OCI-LY7 (cell line): ENCODE measurements around the gene RUFY3.

Source experiments
- CTCF ChIP-seq: fragments of 200-600 bp; sonication (generic); conservative IDR thresholded peaks from 2 replicates; pipeline ENCODE4 v1.5.1; 2014; ENCODE audit warnings: mild to moderate bottlenecking, antibody characterized with exemption, low read length, moderate library complexity, mixed read lengths
- EZH2phosphoT487 ChIP-seq: fragments of 200-600 bp; sonication (generic); IDR thresholded peaks from 2 replicates; pipeline ENCODE4 v1.6.1; 2018; ENCODE audit warnings: low read depth, borderline replicate concordance, mild to moderate bottlenecking, mixed run types, antibody characterized with exemption, low read length, moderate library complexity, mixed read lengths

DNA sequence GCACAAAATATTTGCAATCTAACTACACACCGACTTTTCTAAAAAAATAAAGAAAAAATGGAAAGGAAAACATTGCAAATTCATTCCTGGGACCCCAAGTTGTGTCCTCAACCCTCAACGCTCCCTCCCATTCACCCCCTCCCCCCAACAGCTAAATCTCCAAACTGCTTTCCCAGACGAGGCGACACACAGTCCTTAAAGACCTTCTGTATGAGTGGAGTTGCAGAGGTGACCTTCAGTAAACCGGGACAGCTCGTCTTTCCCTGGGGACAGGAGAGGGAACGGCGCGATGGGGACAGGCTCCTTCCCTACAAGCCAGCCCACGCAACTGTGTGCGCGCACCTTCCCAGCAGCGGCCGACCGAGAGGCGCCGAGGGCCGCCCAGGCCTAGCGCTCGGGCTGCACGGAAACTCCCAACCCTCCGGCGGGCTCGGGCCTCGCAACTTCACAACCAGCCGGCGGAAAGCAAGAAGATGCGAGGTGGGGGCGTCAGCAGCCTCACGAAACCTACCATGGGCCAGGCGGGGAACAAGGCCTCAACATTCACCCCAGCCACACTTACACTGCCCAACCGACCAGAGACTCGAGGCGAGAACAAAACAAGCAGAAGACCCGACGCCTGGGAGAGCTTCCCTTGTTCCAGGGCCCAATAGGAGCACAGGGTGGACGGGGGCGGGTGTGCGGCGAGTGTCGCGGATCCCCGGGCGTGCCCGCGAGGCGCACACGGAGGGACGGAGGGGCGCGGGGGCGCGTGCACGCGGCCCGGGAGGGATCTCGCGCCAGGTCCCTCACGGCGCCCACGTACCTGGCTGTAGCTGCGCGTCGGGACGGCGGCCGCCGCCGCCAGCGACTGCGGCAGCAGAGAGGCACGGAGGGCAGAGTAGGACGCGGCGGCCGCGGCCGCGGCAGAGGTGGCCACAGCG is 117.2 kb downstream of the RUFY3 start:
- TF ChIP-seq CTCF (no peak), EZH2phosphoT487 (no peak)
